ENCODE data around the gene ASIC3.

Gene ASIC3

GRCh38 chr7:151095828-151096475 is 47.6 kb downstream of the ASIC3 start:
- ChIA-PET CTCF (interaction anchor here (1.7 to 12.8 kb wide), 2 partner anchors 12 to 28 kb away, joined by 10 to 149 read pairs; no protein-coding TSS in a partner anchor), POLR2A (no interaction called here)
- TF ChIP-seq CTCF (IDR thresholded peaks at IDR 0.05; ENCODE audit: control extremely low read depth, extremely low read depth, low read depth, missing control alignments) = no peak
- DNase-seq (ENCODE audit: extremely low spot score) = no peak

GRCh38 chr7:151099486-151100211 is 51.3 kb downstream of the ASIC3 start:
- no peak for TF ChIP-seq CTCF (IDR thresholded peaks at IDR 0.05; ENCODE audit: control extremely low read depth, extremely low read depth, low read depth, missing control alignments)
- ChIA-PET CTCF (interaction anchor here (1.0 kb wide), 1 partner anchor 21 kb away, joined by 3 read pairs; no protein-coding TSS in a partner anchor), POLR2A (no interaction called here)
- DNase-seq (ENCODE audit: extremely low spot score) = no peak

- ChIA-PET POLR2A (no interaction called here), CTCF (interaction anchor here (1.0 kb wide), 1 partner anchor 20 kb away, joined by 3 read pairs; no protein-coding TSS in a partner anchor)
- TF ChIP-seq CTCF (IDR thresholded peaks at IDR 0.05; ENCODE audit: control extremely low read depth, extremely low read depth, low read depth, missing control alignments) = no peak
- DNase-seq (ENCODE audit: extremely low spot score) = no peak
These were observed 52.6 kb downstream of the ASIC3 start for GRCh38 chr7:151100921-151101320.

- no peak for DNase-seq (ENCODE audit: extremely low spot score)
- POLR2A ChIA-PET = no interaction called here
- no peak for TF ChIP-seq CTCF (IDR thresholded peaks at IDR 0.05; ENCODE audit: control extremely low read depth, extremely low read depth, low read depth, missing control alignments)
- CTCF ChIA-PET = interaction anchor here (0.9 to 11.3 kb wide), 3 partner anchors 9 to 22 kb away, joined by 3 to 149 read pairs (median 9); partner anchors contain the start of gene AGAP3
These were observed 53.5 kb downstream of the ASIC3 start for GRCh38 chr7:151101621-151102396.

All from GM10248 (cell line).